CD4-positive, alpha-beta T cell treated with Interleukin-2 at 100 ng/mL for 4 hours (primary cell): ENCODE results near the gene SIGLECL1.

ENCODE experiments used
- DNase-seq: peaks from one replicate; pipeline ENCODE4 v3.0.0-alpha.2; 2020; ENCODE audit warnings: low spot score

SIGLECL1 gene

GRCh38 chr19:51296336-51297093 is 45.6 kb downstream of the SIGLECL1 start:
- DNase-seq = no peak

- DNase-seq = no peak
These were observed 46.5 kb downstream of the SIGLECL1 start for GRCh38 chr19:51297406-51297805.

- DNase-seq = no peak
These were observed 50.4 kb downstream of the SIGLECL1 start for GRCh38 chr19:51301266-51301665.

- DNase-seq = no peak
These were observed 54.6 kb downstream of the SIGLECL1 start for GRCh38 chr19:51305479-51305878.

GRCh38 chr19:51311351-51312257 is 60.7 kb downstream of the SIGLECL1 start, which contains the start of gene IGLON5:
Gene IGLON5, plus strand, starts transcription at chr19:51311644. Its CDS starts 204 bp downstream, at chr19:51311848.
- no peak for DNase-seq

GRCh38 chr19:51316688-51317087 is 65.8 kb downstream of the SIGLECL1 start:
- no peak for DNase-seq

GRCh38 chr19:51317376-51317775 is 66.5 kb downstream of the SIGLECL1 start:
- DNase-seq = no peak

GRCh38 chr19:51317968-51318367 is 67.1 kb downstream of the SIGLECL1 start:
- no peak for DNase-seq
